HepG2 (cell line): ENCODE measurements around the gene C4BPA. TPM values are rescaled to one million over a fixed set of nuclear protein-coding genes. Genes with fewer than 3 reads are reported as not detected.

ENCODE experiments used
- ATAC-seq: fragments of 200-7000 bp; cut with Tn5 transposase; 3 replicates; pipeline ENCODE4 v1.9.1; 2020; ENCODE audit warnings: mild to moderate bottlenecking, moderate library complexity
- BruUV-seq: library from RNA; stranded (reverse); fragments of 400-500 nt; replicated peaks from 2 replicates; lab custom pipeline; 2021; lab: Mats Ljungman, UMichigan
- CTCF ChIA-PET: fragments of 300-600 bp; formaldehyde crosslinking; extraction: SDS; loops from one replicate; lab custom pipeline; 2021; ENCODE audit warnings: low total read pairs, inconsistent platforms, low intra/inter-chr PET ratio; lab: Yijun Ruan, JAX
- POLR2A ChIA-PET: fragments of 350-600 bp; sonication (Branson Sonifier 250); formaldehyde crosslinking; loops from one replicate; lab custom pipeline; 2020; ENCODE audit warnings: antibody characterized with exemption, inconsistent platforms; lab: Yijun Ruan, JAX
- DNase-seq: peaks from one replicate; pipeline ENCODE4 v3.0.0-alpha.2; 2015; ENCODE audit warnings: low spot score
- FAIRE-seq: peaks from 3 replicates; lab custom pipeline; 2011; peaks lifted over from hg19 to GRCh38; lab: Jason Lieb, UNC
- H2AFZ ChIP-seq: one replicate; pipeline ENCODE4 v1.6.1; 2011; ENCODE audit warnings: low read length, inconsistent platforms
- H3K27ac ChIP-seq: fragments of 300-600 bp; 3 replicates; pipeline ENCODE4 v1.8.0; 2011; ENCODE audit warnings: mixed run types, mild to moderate bottlenecking, mixed read lengths, low read length, inconsistent platforms; ENCODE audit not compliant: insufficient read depth; ENCODE audit errors: extremely low read length
- H3K27me3 ChIP-seq, 2 experiments: fragments of 200-600 bp in 1 of 2; 2 replicates in 1 of 2; 3 replicates in 1 of 2; pipeline versions ENCODE4 v1.6.0 to v1.8.0; 2011; ENCODE audit warnings: low read length in 2 of 2, mild to moderate bottlenecking in 2 of 2, moderate library complexity in 2 of 2, inconsistent platforms in 1 of 2; ENCODE audit not compliant: insufficient read depth in 2 of 2, control insufficient read depth in 1 of 2
- H3K36me3 ChIP-seq, 2 experiments: fragments of 200-600 bp in 1 of 2; replicated peaks in 1 of 2; 2 replicates in 1 of 2; 3 replicates in 1 of 2; pipeline versions ENCODE4 v1.5.1 to v1.8.0; 2011; ENCODE audit warnings: low read length in 2 of 2, inconsistent platforms in 1 of 2; ENCODE audit not compliant: insufficient read depth in 2 of 2, control insufficient read depth in 1 of 2
- H3K4me1 ChIP-seq: 2 replicates; pipeline ENCODE4 v1.5.1; 2012; ENCODE audit warnings: low read length, inconsistent platforms; ENCODE audit not compliant: insufficient read depth
- H3K4me2 ChIP-seq: 2 replicates; pipeline ENCODE4 v1.6.0; 2011; ENCODE audit warnings: low read depth, low read length, inconsistent platforms
- H3K4me3 ChIP-seq, 3 experiments: fragments of 200-600 bp in 1 of 3; sonication (generic), shearing (Covaris generic) in 1 of 3; replicated peaks in 1 of 3; 2 replicates each; pipeline ENCODE4 v1.5.1; 2011 to 2016; ENCODE audit warnings: low read length in 3 of 3, inconsistent platforms in 2 of 3, low read depth in 2 of 3, mild to moderate bottlenecking in 2 of 3, control low read depth in 1 of 3, mixed read lengths in 1 of 3; ENCODE audit not compliant: insufficient read depth in 1 of 3
- H3K79me2 ChIP-seq: one replicate; pipeline ENCODE4 v1.6.1; 2011; ENCODE audit warnings: low read length, inconsistent platforms; ENCODE audit not compliant: insufficient read depth
- H3K9ac ChIP-seq: 2 replicates; pipeline ENCODE4 v1.6.0; 2011; ENCODE audit warnings: mild to moderate bottlenecking, low read depth, low read length, inconsistent platforms; ENCODE audit not compliant: insufficient read depth
- H3K9me3 ChIP-seq: 2 replicates; pipeline ENCODE4 v1.5.1; 2012; ENCODE audit warnings: mild to moderate bottlenecking, low read length
- H4K20me1 ChIP-seq: 2 replicates; pipeline ENCODE4 v1.6.0; 2011; ENCODE audit warnings: inconsistent platforms, mild to moderate bottlenecking, low read length, moderate library complexity; ENCODE audit not compliant: insufficient read depth
- HNF4A ChIP-seq: sonication (generic); formaldehyde crosslinking; IDR thresholded peaks from 2 replicates; pipeline ENCODE4 v1.4.0; 2020; ENCODE audit warnings: missing genetic modification reagents
- HNRNPLL ChIP-seq: fragments of 200-400 bp; formaldehyde crosslinking; IDR thresholded peaks from 2 replicates; pipeline ENCODE4 v1.6.1; 2017; ENCODE audit warnings: mild to moderate bottlenecking, low read depth, low read length; ENCODE audit not compliant: poor library complexity, severe bottlenecking
- HOXA7 ChIP-seq: sonication (generic); formaldehyde crosslinking; IDR thresholded peaks from 2 replicates; pipeline ENCODE4 v1.8.1; 2022; ENCODE audit warnings: mild to moderate bottlenecking, missing genetic modification reagents, moderate library complexity
- MED13 ChIP-seq: sonication (generic); formaldehyde crosslinking; IDR thresholded peaks from 2 replicates; pipeline ENCODE4 v1.5.0; 2020; ENCODE audit warnings: missing genetic modification reagents
- MTA3 ChIP-seq: sonication (generic); formaldehyde crosslinking; IDR thresholded peaks from 2 replicates; pipeline ENCODE4 v1.4.0; 2020; ENCODE audit warnings: missing genetic modification reagents
- MXD4 ChIP-seq: IDR thresholded peaks from 2 replicates; pipeline ENCODE4 v1.6.1; 2016; ENCODE audit warnings: mild to moderate bottlenecking, missing biosample characterization, missing genetic modification reagents
- SOX5 ChIP-seq: IDR thresholded peaks from 2 replicates; pipeline ENCODE4 v1.6.1; 2016; ENCODE audit warnings: borderline replicate concordance
- STAG1 ChIP-seq: sonication (generic); formaldehyde crosslinking; IDR thresholded peaks from 2 replicates; pipeline ENCODE4 v1.4.0; 2020; ENCODE audit warnings: missing genetic modification reagents
- ZFP62 ChIP-seq: sonication (generic); formaldehyde crosslinking; IDR thresholded peaks from 2 replicates; pipeline ENCODE4 v1.4.0; 2020; ENCODE audit warnings: missing genetic modification reagents
- ZNF121 ChIP-seq: sonication (generic); formaldehyde crosslinking; IDR thresholded peaks from 2 replicates; pipeline ENCODE4 v1.5.0; 2020; ENCODE audit warnings: mild to moderate bottlenecking, missing genetic modification reagents
- ZNF619 ChIP-seq: sonication (generic); formaldehyde crosslinking; IDR thresholded peaks from 2 replicates; pipeline ENCODE4 v1.4.0; 2020; ENCODE audit warnings: mild to moderate bottlenecking, missing genetic modification reagents
- ZNF672 ChIP-seq: sonication (generic); formaldehyde crosslinking; IDR thresholded peaks from 2 replicates; pipeline ENCODE4 v1.8.1; 2022; ENCODE audit warnings: missing genetic modification reagents
- ZNF766 ChIP-seq: sonication (generic); formaldehyde crosslinking; IDR thresholded peaks from 2 replicates; pipeline ENCODE4 v1.5.0; 2020; ENCODE audit warnings: missing genetic modification reagents, borderline replicate concordance
- ZSCAN29 ChIP-seq: sonication (generic); formaldehyde crosslinking; conservative IDR thresholded peaks from 2 replicates; pipeline ENCODE4 v1.4.0; 2020; ENCODE audit warnings: mild to moderate bottlenecking, missing genetic modification reagents
- WGBS: methylation state at CpG from one replicate; pipeline ENCODE4 v1.1.6; 2017; ENCODE audit warnings: low lambda C conversion rate; 5-methylcytosine and 5-hydroxymethylcytosine counted together
- in situ Hi-C: cut with HindIII; loops from 2 replicates; pipeline ENCODE4 v1.10.0; 2017; ENCODE audit warnings: low pct_unique_long_range_greater_than_20kb; ENCODE audit not compliant: extremely low pct_ligation_motif_present
- intact Hi-C: fragments of 100-400 bp; cut with micrococcal nuclease; formaldehyde crosslinking; loops from one replicate; pipeline ENCODE4 v1.10.0; 2022; ENCODE audit not compliant: unreplicated experiment
- polyA plus RNA-seq, 8 experiments: library from polyadenylated mRNA; depleted of rRNA in 3 of 8; stranded (reverse) in 7 of 8; unstranded in 1 of 8; fragments of >200 nt; fragmentation: Illumina TruSeq in 4 of 8; extraction: Trizol in 4 of 8; gene quantifications; 2 replicates each; pipeline versions ENCODE4 v1.2.1 to v1.2.3, GENCODE V29; 2011 to 2016; ENCODE audit warnings: low read depth in 4 of 8, missing spikeins in 1 of 8, mixed read lengths in 1 of 8; ENCODE audit not compliant: insufficient read depth in 1 of 8
- total RNA-seq, 5 experiments: library from RNA; depleted of rRNA; stranded (reverse); fragments of >200 nt; fragmentation: Illumina TruSeq; extraction: Trizol; gene quantifications; 2 replicates each; pipeline ENCODE4 v1.2.3, GENCODE V29; 2016; ENCODE audit warnings: low read depth in 1 of 5

C4BPA gene
- total and polyA plus RNA-seq, 2 of the 13 experiments (the other 11 are each of a cell fraction or from before 2014, with no cell fraction given), result 32.1 to 60.1 TPM

DNA sequence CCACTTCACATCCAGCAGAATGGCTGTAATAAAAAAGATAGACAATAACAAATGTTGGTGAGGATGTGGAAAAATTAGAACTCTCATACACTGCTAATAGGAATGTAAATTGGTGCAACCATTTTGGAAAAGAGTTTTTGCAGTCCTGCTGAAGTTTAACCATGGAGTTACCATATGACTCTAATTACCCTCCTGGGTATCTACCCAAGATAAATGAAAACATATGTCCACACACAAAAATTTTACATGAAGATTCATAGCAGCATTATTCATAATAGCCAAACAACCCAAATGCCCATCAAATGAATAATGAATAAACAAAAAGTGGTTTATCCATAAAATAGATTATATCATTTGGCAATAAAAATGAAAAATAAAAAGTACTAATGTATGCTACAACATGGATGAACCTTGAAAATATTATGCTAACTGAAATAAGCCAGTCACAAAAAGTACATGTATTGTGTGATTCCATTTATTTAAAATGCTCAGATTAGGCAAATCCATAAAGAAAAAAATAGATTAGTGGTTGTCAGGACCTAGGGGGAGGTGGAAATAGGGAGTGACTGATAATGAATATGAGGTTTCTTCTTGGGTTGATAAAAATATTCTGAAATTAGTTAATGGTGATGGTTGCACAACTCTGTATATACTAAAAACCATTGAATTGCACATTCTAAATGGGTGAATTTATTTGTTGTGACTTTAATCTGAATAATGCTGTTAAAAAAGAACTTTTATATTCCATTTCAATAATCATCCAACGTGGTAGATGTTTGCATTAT, 26.4 kb downstream of the C4BPA start:
- no peak overlapping the region for H3K4me3 ChIP-seq
- no TSS peak for BruUV-seq
- DNase-seq, result no peak
- 38% methylated on average over 1 of the region's 1 CpG for WGBS
- H3K4me1 ChIP-seq, result no peaks in the 10 kb centered on the region
- FAIRE-seq, result no peak
- no peaks in the 10 kb centered on the region for H3K27me3 ChIP-seq
- no peaks in the 10 kb centered on the region for H4K20me1 ChIP-seq
- in situ Hi-C loops (no loop called here), intact Hi-C loops (no loop called here)
- peaks cover 14% of the 10 kb centered on the region for H3K9me3 ChIP-seq
- no peaks in the 10 kb centered on the region for H3K79me2 ChIP-seq
- no peak overlapping the region for H3K27ac ChIP-seq
- H2AFZ ChIP-seq, result no peak overlapping the region
- ATAC-seq, result no peak
- ChIA-PET POLR2A (no interaction called here), CTCF (no interaction called here)
- H3K4me2 ChIP-seq, result no peak overlapping the region
- H3K36me3 ChIP-seq, result no peaks in the 10 kb centered on the region
- TF ChIP-seq ZNF619 (CRISPR knock-in tag) (no peak), STAG1 (CRISPR knock-in tag) (no peak), SOX5 (CRISPR knock-in tag) (no peak), MXD4 (no peak), HNRNPLL (no peak), MTA3 (CRISPR knock-in tag) (no peak), HOXA7 (no peak), ZNF766 (CRISPR knock-in tag) (no peak)
- H3K9ac ChIP-seq, result no peak overlapping the region

GRCh38 chr1:207131163-207131562, 27.1 kb downstream of the C4BPA start:
- H3K36me3 ChIP-seq, result no peaks in the 10 kb centered on the region
- no peak for DNase-seq
- no TSS peak for BruUV-seq
- no peak overlapping the region for H3K4me3 ChIP-seq
- H4K20me1 ChIP-seq, result no peaks in the 10 kb centered on the region
- no peak overlapping the region for H2AFZ ChIP-seq
- no peak for TF ChIP-seq MTA3 (CRISPR knock-in tag)
- TF ChIP-seq ZNF121 (CRISPR knock-in tag), result no peak
- TF ChIP-seq ZFP62 (CRISPR knock-in tag), result no peak
- TF ChIP-seq HNF4A (CRISPR knock-in tag), result no peak
- TF ChIP-seq MED13 (CRISPR knock-in tag), result no peak
- no peak for TF ChIP-seq ZNF672 (CRISPR knock-in tag)
- no peak for TF ChIP-seq ZSCAN29 (CRISPR knock-in tag)
- TF ChIP-seq, all 625 proteins: peak for 0
- in situ Hi-C loops, result no loop called here
- Histone ChIP-seq H3K27me3 (no peaks in the 10 kb centered on the region), H3K79me2 (no peaks in the 10 kb centered on the region), H3K9ac (no peak overlapping the region), H3K4me2 (no peak overlapping the region), H3K4me1 (no peaks in the 10 kb centered on the region), H3K27ac (no peak overlapping the region), H3K9me3 (peaks cover 14% of the 10 kb centered on the region)
- ChIA-PET CTCF (no interaction called here), POLR2A (no interaction called here)
- intact Hi-C loops, result no loop called here
- 82% methylated on average over 4 of the region's 4 CpGs for WGBS
- ATAC-seq (no peak), FAIRE-seq (no peak)
